ENCODE data around the gene STAB2.

- no peak for TF ChIP-seq CTCF (IDR thresholded peaks at IDR 0.05)
- no peak for TF ChIP-seq POLR2A (IDR thresholded peaks at IDR 0.05)
Measured at GRCh38 chr12:103652808-103653207, 65.7 kb downstream of the STAB2 start.

All from body of pancreas (tissue), 4 donors.